DOHH2 (cell line): ENCODE data around the gene ZNF683.

ENCODE experiments used
- CTCF ChIP-seq: fragments of 200-600 bp; sonication (generic); IDR thresholded peaks from one replicate; pipeline ENCODE4 v1.5.1; 2014; ENCODE audit warnings: antibody characterized with exemption, mild to moderate bottlenecking, low read depth, low read length; ENCODE audit not compliant: poor library complexity, severe bottlenecking
- EZH2phosphoT487 ChIP-seq: fragments of 200-600 bp; sonication (generic); IDR thresholded peaks from 2 replicates; pipeline ENCODE4 v1.6.1; 2017; ENCODE audit warnings: borderline replicate concordance, mild to moderate bottlenecking, antibody characterized with exemption, low read length, moderate library complexity, mixed read lengths

- TF ChIP-seq CTCF (no peak), EZH2phosphoT487 (no peak)
Observed at GRCh38 chr1:26404641-26405040, 32.1 kb upstream of the ZNF683 start.
